WI38 (cell line): Measurements from ENCODE around the gene NWD2.

ENCODE experiments used
- H3K4me3 ChIP-seq: 2 replicates; pipeline ENCODE4 v1.5.1; 2011; ENCODE audit warnings: low read depth, mild to moderate bottlenecking, control low read depth, low read length
- CTCF ChIP-seq: IDR thresholded peaks from 2 replicates; pipeline ENCODE4 v1.5.1; 2012; ENCODE audit warnings: low read depth, mild to moderate bottlenecking, control low read depth, low read length

Gene NWD2

GRCh38 chr4:37427193-37427592 is 182.7 kb downstream of the NWD2 start:
- no peak overlapping the region for H3K4me3 ChIP-seq
- no peak for TF ChIP-seq CTCF

- TF ChIP-seq CTCF = no peak
- H3K4me3 ChIP-seq = no peak overlapping the region
Measured at GRCh38 chr4:37429906-37430305, 185.4 kb downstream of the NWD2 start.

GRCh38 chr4:37430718-37431416 is 186.3 kb downstream of the NWD2 start:
- H3K4me3 ChIP-seq = no peak overlapping the region
- no peak for TF ChIP-seq CTCF

GRCh38 chr4:37431417-37431743 is 186.8 kb downstream of the NWD2 start:
- TF ChIP-seq CTCF = no peak
- H3K4me3 ChIP-seq = no peak overlapping the region

- no peak overlapping the region for H3K4me3 ChIP-seq
- TF ChIP-seq CTCF = no peak
Measured at GRCh38 chr4:37434469-37434868, 189.9 kb downstream of the NWD2 start.

GRCh38 chr4:37436546-37436945 is 192.0 kb downstream of the NWD2 start:
- no peak for TF ChIP-seq CTCF
- H3K4me3 ChIP-seq = no peak overlapping the region

GRCh38 chr4:37437163-37437562 is 192.6 kb downstream of the NWD2 start:
- TF ChIP-seq CTCF = no peak
- H3K4me3 ChIP-seq = no peak overlapping the region
